ENCODE data around the gene RIMS3.

The RIMS3 gene

GRCh38 chr1:40709802-40710278 lies 44.4 kb upstream of the RIMS3 start:
- TF ChIP-seq SIN3A (IDR thresholded peaks at IDR 0.05; ENCODE audit: borderline replicate concordance, insufficient read depth, low read length) (no peak), TAF1 (IDR thresholded peaks at IDR 0.05; ENCODE audit: borderline replicate concordance, insufficient read depth, low read length) (no peak), FOXP2 (optimal IDR thresholded peaks at IDR 0.05; ENCODE audit: borderline replicate concordance, extremely low read depth, extremely low read length, insufficient read depth) (no peak), REST (IDR thresholded peaks at IDR 0.05; ENCODE audit: insufficient read depth in 1 of 2, low read depth in 2 of 2, low read length in 2 of 2) (no peak), POLR2AphosphoS5 (IDR thresholded peaks at IDR 0.05; ENCODE audit: low read depth, low read length) (no peak)

- TF ChIP-seq FOXP2 (optimal IDR thresholded peaks at IDR 0.05; ENCODE audit: borderline replicate concordance, extremely low read depth, extremely low read length, insufficient read depth) (no peak), TAF1 (IDR thresholded peaks at IDR 0.05; ENCODE audit: borderline replicate concordance, insufficient read depth, low read length) (no peak), SIN3A (IDR thresholded peaks at IDR 0.05; ENCODE audit: borderline replicate concordance, insufficient read depth, low read length) (no peak), POLR2AphosphoS5 (IDR thresholded peaks at IDR 0.05; ENCODE audit: low read depth, low read length) (no peak)
Observed at GRCh38 chr1:40709100-40709801, 43.8 kb upstream of the RIMS3 start.

- no peak for TF ChIP-seq POLR2AphosphoS5 (IDR thresholded peaks at IDR 0.05; ENCODE audit: low read depth, low read length)
- TF ChIP-seq FOXP2 (optimal IDR thresholded peaks at IDR 0.05; ENCODE audit: borderline replicate concordance, extremely low read depth, extremely low read length, insufficient read depth) = no peak
- no peak for TF ChIP-seq TAF1 (IDR thresholded peaks at IDR 0.05; ENCODE audit: borderline replicate concordance, insufficient read depth, low read length)
- no peak for TF ChIP-seq SIN3A (IDR thresholded peaks at IDR 0.05; ENCODE audit: borderline replicate concordance, insufficient read depth, low read length)
- no peak for TF ChIP-seq REST (IDR thresholded peaks at IDR 0.05; ENCODE audit: insufficient read depth in 1 of 2, low read depth in 2 of 2, low read length in 2 of 2)
Observed at GRCh38 chr1:40708750-40709099, 43.2 kb upstream of the RIMS3 start.

- TF ChIP-seq TAF1 (IDR thresholded peaks at IDR 0.05; ENCODE audit: borderline replicate concordance, insufficient read depth, low read length) = no peak
- no peak for TF ChIP-seq REST (IDR thresholded peaks at IDR 0.05; ENCODE audit: insufficient read depth in 1 of 2, low read depth in 2 of 2, low read length in 2 of 2)
- no peak for TF ChIP-seq FOXP2 (optimal IDR thresholded peaks at IDR 0.05; ENCODE audit: borderline replicate concordance, extremely low read depth, extremely low read length, insufficient read depth)
- TF ChIP-seq SIN3A (IDR thresholded peaks at IDR 0.05; ENCODE audit: borderline replicate concordance, insufficient read depth, low read length) = no peak
- no peak for TF ChIP-seq POLR2AphosphoS5 (IDR thresholded peaks at IDR 0.05; ENCODE audit: low read depth, low read length)
Observed at GRCh38 chr1:40706626-40707025, 41.1 kb upstream of the RIMS3 start.

- TF ChIP-seq FOXP2 (optimal IDR thresholded peaks at IDR 0.05; ENCODE audit: borderline replicate concordance, extremely low read depth, extremely low read length, insufficient read depth) (no peak), SIN3A (IDR thresholded peaks at IDR 0.05; ENCODE audit: borderline replicate concordance, insufficient read depth, low read length) (no peak), POLR2AphosphoS5 (IDR thresholded peaks at IDR 0.05; ENCODE audit: low read depth, low read length) (no peak), TAF1 (IDR thresholded peaks at IDR 0.05; ENCODE audit: borderline replicate concordance, insufficient read depth, low read length) (no peak), REST (IDR thresholded peaks at IDR 0.05; ENCODE audit: insufficient read depth in 1 of 2, low read depth in 2 of 2, low read length in 2 of 2) (no peak)
Observed at GRCh38 chr1:40704817-40705733, 39.6 kb upstream of the RIMS3 start.
